Stimulated activated CD8-positive, alpha-beta memory T cell treated with anti-CD3 and anti-CD28 coated beads, Interleukin-15, amount 100 ng/mL, for 4 hours (primary cell): Measurements from ENCODE around the gene SLC6A6.

ENCODE experiments used
- DNase-seq, 2 donors: peaks; one replicate each; pipeline ENCODE4 v3.0.0-alpha.2; 2020; ENCODE audit warnings: low read depth in 2 of 2

Gene SLC6A6

DNA sequence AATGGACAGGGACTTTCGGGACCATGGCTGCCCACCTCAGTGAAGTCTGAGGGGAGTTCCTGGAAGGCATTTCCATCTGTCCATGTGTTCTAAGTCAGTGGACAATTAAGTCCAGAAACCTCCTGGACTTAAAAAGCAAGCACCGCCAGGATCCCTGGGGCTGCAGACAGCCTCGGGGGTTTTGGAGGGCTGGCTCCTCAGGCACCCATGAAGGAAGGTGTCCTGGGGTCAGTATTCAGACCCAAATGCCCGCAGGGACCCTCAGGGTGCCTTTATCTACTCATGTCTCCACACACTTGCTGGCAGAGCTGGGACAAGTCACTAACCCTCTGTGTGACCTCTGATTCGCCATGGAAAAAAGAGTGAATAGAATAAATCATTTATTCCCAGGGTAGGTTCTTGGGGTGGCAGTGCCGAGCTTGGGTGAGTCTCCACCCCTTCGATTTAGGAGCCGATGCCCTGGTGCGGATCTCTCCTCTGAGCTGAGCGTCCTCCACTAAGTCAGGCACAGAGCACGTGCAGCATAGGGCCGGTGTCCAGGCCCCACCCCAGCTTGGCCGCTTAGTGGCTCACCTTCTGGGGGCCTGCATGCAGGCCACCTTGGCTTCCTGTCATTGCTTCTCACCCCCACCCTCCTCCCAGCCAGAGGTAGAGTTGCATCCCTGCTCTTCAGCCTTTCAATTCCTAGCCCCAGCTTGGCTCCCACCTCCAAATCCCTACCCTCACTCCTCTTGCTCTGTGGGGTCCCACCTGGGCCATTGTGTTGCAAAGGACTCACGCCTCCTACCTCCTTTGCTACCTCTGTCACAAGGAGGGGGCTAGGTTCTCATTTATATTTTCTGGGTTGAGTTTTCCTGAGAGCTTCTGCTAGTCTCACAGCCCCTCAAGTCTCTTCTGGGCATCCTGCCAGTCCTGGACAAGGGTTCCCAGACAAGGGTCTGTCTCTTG is 19.9 kb downstream of the SLC6A6 start:
- DNase-seq = no peak

DNA sequence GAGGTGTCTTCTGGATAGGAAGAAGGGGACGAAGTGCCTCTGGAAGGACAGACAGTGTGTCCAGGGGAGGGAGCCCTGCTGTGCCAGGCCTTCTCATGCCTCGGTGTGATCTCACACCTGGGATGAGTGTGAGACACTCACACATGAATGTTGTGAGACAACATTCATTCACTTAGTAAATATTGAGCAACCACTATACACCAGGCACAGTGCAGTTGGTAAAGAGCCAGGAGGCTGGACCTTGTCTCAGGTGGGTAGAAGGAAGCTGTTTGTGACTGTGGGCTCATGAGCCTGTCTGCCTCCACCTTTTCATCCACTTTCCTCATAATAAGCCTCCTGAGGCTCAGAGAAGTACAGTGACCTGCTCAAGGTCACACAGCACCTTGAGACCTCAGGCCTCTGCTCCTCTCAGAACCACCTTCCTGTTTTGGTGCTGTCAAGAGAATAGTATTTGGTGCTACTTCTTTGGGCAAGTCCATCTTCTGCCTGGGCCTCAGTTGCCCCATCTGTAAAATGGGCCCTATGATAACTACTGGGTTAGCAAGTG is 20.9 kb downstream of the SLC6A6 start:
- no peak for DNase-seq

DNA sequence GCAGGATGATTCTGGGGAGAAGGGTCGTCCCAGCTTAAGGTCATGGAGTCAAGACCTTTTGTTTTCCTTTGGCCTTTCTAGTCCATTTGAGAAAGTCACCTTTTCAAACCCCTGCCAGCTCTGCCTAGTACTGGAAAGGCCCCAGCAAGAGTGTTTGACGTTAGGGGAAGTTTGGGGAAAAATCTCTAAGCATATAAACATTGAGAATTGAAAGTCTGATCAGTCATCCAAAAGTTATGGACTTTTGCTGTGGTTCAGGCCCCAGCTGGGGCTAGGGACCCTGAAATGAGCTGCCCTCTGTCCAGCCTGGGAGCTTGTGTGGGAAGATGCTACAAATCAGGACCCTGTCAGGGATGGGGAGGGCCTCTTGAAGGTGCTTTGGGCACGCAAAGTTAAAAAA is 21.6 kb downstream of the SLC6A6 start:
- DNase-seq = no peak

DNA sequence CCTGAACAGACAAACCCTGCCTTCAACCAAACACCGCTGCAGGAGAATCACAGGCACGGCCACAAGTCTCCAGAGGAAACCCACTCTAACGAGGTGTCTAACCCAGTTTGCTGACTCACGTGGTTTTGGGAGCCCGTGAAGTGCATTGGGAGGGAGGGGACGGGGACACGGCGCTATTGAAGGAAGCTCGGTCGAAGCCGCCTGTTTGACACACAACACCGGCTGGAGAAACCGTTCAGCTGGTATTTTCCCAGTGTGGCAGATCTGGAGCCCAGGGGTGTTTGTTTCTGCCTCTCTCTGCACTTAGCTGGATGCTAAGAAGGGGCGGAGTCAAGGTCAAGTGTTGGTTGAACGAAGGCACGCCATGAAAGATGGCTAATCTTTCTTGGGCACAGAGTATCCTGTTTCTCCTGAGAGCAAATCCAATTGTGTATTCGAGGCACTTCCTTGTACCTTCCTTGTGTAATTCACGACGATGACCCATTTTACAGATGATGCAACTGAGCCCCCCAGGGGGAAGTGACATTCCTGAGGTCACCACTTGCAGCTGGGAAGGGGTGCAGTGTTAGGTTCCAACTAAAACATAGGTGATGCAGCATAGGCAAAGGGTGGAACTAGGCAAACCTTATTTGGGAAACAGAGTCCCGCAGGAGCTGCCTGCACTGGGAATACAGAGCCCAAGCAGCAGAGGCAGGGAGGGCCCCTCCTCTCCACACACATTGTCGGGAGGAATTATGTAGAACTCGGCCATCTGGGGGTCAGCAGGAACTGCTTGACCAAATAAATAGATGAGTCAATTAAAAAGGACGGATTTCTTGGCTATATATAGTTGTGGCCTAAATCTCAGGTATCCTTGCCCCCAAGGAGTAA is 22.5 kb downstream of the SLC6A6 start:
- peak in 1 of 2 donors; percentile 34 for DNase-seq

DNA sequence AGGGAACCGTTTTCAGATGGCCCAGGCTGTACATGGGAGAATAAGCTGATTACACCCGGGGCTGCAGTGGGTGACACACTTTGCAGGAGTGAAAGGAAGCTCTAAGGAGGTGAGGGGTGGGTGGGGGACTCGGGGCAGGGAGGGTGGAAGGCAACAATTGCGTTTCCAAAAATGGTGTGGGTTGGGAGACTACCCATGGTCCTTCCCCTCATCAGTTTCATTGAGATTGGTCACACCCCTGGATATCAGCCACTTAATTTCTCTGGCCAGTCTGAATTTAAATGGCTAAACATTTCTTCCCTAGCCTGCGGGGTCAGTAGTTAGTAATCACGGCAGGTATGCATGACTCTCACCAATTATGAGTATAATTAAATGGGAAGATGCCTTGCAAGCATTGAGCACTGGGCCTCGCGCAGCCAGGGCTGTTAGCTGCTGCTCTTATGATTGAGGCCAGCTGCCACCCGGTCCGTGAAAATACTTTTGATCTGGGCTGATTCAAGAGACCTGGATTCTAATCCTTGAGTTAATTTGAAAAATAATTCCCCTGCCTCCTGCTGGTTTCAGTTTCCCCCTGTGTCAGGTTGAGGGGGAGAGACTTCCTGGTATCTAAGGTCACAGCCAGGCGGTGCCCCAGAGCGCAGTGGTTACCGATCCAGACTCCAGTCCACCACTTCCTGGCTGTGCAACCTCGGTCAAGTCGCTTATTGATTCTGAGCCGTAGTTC is 23.3 kb downstream of the SLC6A6 start:
- DNase-seq = no peak

DNA sequence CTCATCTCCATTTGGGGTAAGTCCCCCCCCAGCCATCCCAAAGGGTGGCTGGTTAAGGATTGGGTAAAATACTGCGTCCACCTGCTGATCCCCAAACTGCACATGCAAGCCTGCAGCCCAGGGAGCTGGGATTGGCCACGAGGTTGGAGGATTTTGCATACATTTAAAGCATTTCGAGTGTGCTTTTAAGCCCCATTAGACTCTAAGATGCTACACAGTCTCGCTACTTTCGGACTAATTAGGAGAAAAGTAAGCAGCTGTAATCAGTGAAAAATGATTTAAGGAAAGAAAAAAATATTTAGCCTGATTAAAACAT is 23.9 kb downstream of the SLC6A6 start:
- no peak for DNase-seq

DNA sequence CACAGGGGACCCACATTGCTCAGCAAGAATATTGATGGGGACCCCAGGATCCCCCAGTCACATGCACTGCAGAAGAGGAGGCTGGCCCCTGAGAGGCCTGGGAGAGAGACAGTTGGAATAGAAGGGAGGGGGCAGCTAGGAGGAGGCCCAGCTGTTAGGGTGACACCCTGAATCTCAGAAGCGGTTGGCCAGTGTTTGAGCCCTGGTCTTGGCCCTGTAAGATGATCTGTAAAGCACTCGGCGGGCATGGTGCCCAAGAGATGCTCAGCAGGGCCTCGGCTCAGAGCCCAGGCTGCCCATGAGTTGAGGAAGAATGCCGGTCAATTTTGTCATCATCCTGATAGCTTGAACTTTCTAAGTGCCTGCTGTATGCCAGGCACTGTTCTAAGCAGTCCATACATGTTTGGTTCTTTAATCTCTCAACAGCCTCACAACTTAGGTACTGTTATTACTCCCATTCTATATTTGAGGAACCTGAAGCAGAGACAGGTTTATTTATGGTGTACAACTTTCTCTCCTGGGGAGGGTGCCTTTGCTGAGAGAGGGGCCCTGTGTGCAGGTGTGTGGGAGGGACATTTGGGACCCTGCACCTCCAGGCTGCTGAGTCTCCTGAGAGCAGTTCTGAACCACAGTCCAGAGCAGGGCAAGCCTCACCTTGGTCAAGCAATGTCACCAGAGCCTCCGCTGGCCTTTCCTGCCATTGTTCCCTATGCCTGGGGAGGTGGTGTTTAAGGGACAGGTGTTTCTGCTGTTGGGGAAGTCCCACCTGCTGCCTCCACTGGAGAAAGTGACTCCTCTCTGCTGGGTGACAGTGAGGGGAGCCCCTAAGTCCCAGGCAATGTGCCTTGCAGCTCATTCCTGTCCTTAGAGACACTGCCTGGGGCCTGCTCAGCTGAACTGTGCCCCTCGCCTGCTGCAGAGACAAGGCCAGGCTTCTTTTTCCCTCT is 26.0 kb downstream of the SLC6A6 start:
- DNase-seq = no peak

DNA sequence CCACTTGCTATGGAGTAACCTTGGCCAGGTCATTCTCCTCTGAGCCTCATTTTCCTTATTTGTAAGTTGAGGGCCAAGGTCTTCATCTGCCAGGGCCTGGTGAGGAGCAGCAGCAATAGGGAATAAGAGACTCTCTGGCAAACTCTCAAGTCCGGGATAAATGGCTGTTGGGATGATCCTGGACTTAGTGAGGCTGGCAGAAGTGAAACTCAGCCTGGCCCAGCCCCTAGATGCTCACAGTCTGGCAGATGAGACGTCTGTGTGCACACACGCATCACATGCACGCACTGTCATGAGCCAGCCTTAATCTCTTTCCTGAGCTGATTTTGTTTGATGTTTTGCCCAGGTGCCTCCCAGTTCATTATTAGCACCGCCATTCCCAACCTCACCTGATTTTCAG is 26.8 kb downstream of the SLC6A6 start:
- no peak for DNase-seq

DNA sequence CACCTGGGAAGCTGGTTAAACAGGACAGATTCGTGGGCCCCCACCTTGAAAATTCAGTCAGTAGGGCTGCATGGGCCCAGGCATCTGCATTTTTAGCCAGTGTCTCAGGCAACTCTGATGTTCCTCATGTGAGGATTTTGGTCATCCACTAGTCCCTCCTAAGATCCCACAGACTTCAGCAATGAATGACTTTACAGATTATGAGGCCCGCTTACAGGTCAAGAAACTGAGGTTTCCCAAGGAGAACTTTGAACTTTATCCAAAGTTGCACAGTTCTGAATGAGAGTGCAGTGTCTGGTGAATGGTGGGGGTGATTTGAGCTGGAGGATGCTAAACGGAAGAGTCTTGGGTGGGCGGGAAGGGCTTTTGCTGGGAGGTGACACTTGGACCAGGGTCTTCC is 27.2 kb downstream of the SLC6A6 start:
- DNase-seq = no peak

DNA sequence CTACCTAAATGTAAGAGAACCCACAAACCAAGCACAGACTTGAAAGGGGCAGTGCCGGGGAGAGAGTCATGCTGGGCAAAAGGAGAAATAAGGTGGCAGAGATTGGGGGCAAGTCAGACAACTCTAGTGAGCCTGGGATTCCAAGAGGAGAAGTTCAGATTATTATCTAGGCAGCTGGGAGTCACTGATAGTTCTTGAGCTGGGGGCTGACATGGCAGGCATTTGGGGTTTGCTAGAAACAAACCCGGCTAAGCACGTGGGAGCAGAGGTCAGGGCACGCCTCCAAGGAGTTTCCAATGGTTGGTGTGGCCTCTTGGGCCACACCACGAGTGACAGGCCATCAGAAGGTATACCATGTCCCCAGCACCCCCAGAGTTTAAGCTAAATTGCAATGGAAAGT is 27.6 kb downstream of the SLC6A6 start:
- DNase-seq = no peak

DNA sequence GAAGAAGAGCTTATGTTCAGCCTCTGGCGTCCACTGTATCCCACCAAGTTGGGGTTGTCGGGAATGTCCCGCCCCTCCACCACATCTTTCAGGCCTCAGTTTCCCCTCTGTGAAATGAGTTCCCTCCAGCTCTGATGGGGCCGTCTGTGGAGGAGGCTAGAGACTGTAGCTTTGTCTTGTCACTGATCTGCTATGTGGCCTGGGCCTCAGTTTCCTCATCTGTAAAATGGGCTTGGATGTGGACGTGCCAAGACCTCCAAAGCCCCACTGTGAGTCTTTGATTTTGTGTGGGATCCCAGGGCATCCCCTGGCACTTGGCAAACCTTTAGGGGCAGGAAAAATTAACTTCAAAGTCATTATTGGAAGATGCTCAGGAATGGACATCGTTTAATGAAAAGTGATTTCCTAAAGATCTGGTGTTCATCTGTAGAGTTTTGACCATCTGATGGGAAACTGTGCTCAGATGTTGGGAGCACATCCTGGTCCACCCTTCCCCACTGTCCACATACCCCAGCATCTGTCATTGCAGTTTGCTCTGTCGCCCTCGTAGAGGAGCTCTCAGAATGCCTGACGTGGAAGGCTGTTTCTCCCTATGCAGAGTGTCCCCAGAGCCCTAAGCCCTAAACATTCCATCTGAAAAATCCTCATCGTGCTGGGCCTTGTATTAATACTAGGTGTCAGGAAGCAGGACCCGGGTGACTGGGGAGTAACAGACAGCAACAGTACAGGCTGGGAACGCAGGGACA is 28.5 kb downstream of the SLC6A6 start:
- DNase-seq = no peak

DNA sequence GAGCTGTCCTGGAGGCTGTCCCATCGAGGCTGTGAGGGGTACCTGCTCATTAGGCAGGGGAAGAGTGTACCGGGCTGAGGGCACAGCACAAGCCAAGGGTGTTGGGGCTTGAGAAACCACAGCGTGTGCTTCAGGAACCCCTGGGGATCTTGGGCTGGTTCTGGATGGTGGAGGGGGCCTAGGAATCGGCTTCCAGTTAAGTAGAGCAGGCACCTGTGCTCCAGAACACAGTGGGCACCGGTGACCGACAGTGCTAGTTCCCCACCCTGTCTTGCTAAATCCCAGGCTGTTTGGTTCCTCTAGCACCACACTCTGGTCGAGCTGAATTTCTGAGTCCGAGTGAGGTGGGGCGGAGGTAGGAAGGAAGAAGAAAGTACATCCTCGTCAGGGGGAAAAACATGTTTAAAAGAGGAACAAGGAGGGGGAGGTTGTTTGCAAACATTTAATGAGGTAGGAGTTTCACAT is 29.1 kb downstream of the SLC6A6 start:
- no peak for DNase-seq

DNA sequence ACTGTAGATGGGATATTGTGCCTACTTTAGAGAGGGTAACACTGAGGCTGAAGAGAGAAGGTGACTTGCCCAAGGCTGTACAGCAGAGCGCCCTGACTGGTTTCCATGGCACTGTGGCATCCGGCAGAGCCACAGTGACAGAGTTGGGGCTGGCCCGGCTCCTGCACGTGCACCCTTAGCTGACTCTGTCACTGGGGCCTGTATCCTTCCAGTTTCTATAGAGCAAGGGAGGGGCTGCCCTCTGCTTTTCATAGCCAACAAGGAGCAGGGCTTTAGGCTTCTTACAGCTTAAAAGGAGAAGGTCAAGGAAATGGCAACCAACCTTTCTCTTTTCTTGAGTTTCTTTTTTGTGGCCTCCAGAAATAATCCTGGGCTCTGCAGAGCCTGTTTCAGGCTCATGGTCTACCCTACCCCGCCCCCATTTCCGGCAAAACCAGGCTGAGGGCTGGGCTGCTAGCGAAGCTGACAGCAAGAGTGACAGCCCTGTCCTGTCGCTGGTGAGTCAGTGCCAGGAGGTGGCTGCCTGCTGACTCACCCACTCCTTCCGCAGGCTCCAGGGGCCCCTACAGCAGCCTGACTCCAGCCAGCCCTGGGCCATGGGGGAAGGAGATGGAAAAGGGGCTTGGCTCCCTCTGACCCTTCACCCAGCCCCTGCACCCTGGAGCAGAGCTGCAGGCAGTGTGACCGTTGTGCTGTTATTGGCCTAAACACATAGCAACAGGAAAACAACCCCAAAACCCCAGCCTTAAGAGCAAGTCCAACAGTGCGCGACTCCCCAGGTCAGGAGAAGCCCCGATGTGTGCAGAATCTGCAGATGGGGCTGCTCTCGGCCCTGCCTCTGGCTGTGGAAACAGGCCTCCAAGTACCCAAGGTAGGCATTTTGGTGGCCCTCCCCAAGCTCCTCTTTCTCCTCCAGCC is 29.8 kb downstream of the SLC6A6 start:
- DNase-seq = peak; percentile 89 to 94

DNA sequence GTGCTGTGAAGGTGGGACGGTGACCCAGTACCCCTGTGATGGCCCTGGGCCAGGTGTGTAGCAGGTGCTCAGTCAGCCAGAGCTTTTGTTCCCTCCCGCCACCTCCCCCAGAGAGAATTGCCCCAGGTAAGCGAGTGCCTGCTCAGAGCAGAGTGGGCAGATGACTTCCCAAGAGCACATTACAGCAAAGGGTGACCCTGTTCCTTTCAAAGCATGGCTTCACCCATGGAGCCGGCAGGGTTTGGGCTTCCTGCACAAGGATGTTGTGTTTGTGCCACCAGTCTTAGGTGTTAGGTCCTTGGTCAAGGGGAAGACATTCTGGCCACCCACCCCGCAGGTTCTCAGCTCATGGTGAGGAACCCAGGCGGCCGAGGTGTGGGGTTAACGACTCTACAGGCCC is 30.7 kb downstream of the SLC6A6 start:
- DNase-seq = no peak

DNA sequence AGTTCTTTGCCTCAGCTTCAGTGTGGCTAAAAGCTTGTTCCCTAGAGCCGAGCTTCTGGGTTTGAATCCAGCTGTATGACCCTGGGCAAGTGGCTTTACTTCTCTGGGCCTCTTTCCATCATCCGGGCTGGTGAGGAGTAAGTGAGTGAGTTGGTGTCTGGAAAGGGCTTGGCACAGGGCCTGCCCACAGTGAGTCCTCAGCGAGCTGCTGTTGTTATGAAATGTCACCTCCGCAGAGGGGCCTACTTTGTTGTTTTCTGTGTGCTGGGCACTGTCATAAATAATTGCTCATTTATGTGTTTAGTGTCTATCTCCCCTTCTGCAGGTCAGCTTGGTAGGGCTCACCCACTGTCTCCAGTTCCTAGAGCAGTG is 31.7 kb downstream of the SLC6A6 start:
- no peak for DNase-seq

DNA sequence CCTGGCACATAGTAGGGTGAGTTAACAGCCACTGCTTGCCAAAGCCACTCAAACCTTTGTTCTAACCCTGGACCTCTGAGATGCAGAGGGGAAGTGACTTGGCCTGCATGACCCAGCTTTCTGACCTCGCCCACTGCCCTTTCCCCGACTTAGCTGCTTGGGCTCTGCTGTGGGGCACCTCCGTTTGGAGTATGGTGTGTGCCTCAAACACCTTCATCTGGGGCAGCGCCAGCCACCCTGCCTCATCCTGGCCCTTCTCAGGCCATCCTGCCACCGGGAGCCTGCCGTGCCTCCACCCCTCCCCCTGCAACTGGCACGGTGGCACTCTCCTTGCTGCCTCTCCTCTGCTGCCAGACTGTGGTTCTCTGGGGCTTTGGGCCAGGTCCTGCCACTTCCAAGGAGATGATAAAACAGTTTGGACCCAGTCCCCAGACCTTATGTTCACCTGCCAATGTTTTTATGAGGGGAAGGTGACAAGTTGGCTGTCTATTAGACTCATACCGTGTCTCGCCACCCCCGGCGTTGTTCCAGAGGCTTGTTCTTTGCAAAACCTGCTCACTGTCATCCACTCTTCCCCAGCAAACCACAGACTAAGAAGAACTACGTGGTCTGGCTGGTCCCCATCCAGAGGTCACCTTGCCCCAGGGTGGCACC is 32.2 kb downstream of the SLC6A6 start:
- no peak for DNase-seq

DNA sequence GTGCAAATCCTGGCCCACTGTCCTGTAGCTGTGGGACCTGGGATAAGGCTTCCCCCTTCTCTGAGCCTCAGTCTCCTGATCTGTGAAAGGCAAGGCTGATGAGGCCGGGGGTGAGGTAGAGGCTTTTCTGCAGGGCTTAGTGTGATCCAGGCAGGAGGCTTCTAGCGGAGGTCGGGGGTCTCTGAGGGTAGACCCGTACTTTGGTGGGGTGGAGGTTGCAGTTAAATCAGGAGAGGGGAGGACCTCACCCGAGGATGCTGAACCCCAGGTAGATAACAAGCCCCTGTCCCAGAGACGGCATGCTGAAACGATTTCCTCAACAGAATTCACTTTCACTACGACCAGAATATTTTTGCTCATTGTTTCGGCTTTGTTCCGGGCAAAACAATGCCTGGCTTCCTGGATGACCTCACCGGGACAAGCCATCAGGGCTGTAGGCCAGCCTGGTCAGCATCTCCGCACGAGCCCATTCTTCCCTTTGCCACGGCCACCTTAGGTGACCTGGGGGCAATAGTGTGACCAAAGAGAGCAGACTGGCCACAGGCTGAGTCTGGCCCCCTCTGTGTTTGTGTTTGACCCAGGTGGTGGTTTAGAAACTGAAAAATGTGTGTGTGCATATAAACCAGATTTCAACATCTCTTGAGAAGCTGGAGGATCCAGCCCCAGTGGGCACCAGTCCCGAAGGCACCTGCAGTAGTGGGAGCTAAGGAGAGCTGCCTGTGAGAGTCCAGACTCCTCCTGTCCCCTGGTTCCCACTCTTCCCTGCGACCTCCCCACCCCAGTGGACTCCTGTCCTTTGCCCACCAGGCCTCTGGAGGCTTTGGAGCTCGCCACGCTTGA is 33.0 kb downstream of the SLC6A6 start:
- DNase-seq = no peak

DNA sequence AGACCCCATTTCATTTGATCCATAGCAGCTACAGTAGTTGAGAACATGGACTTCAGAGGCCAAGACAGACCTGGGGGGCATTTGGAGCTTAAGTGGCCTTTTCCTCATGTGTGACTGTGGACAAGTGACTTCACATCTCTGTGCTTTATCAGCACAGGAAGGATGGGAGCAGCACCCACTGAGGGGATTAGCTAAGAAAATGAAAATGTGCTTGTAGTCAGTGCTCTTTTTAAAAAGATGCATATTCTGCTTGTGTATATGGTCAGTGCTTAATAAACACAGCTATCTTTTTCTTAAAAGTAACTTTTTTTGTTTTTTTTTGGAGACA is 34.5 kb downstream of the SLC6A6 start:
- no peak for DNase-seq
